GM12878 (cell line): ENCODE measurements around the gene LSM14A.

Source experiments
- ESRRA ChIP-seq: IDR thresholded peaks from 2 replicates; pipeline ENCODE4 v1.6.1; 2012; ENCODE audit warnings: mild to moderate bottlenecking, low read length, improper control_type of control experiment
- HDAC6 ChIP-seq: fragments of 200-600 bp; sonication (generic); IDR thresholded peaks from one replicate; pipeline ENCODE4 v1.8.0; 2017; ENCODE audit warnings: antibody characterized with exemption; ENCODE audit not compliant: unreplicated experiment
- JUNB ChIP-seq: IDR thresholded peaks from 2 replicates; pipeline ENCODE4 v1.6.1; 2016; ENCODE audit warnings: antibody characterized with exemption, mild to moderate bottlenecking
- SIX5 ChIP-seq: IDR thresholded peaks from 2 replicates; pipeline ENCODE4 v1.6.1; 2011; ENCODE audit warnings: mild to moderate bottlenecking, low read depth, low read length, moderate library complexity; ENCODE audit not compliant: severe bottlenecking
- YY1 ChIP-seq: IDR thresholded peaks from 2 replicates; pipeline ENCODE4 v1.6.1; 2011; ENCODE audit warnings: low read depth, mild to moderate bottlenecking, low read length
- ZBED1 ChIP-seq: IDR thresholded peaks from 2 replicates; pipeline ENCODE4 v1.6.1; 2016; ENCODE audit warnings: borderline replicate concordance
- TF ChIP-seq, protein P1 (sequence below), 3 experiments: IDR thresholded peaks in 2 of 3; conservative IDR thresholded peaks in 1 of 3; 2 replicates each; pipeline ENCODE4 v1.5.1; 2011; ENCODE audit warnings: low read depth in 3 of 3, low read length in 3 of 3, mild to moderate bottlenecking in 3 of 3, control low read depth in 2 of 3, moderate library complexity in 2 of 3, inconsistent platforms in 1 of 3, mixed read lengths in 1 of 3; ENCODE audit not compliant: control insufficient read depth in 2 of 3, insufficient read depth in 1 of 3; ENCODE audit errors: extremely low read depth in 1 of 3
- TF ChIP-seq, protein P2 (sequence below): IDR thresholded peaks from 2 replicates; pipeline ENCODE4 v1.6.1; 2012; ENCODE audit warnings: low read depth, low read length, improper control_type of control experiment
- TF ChIP-seq, protein P3 (sequence below): IDR thresholded peaks from 2 replicates; pipeline ENCODE4 v1.6.1; 2011; ENCODE audit warnings: borderline replicate concordance, low read depth, mild to moderate bottlenecking, moderate library complexity, mixed read lengths, low read length; ENCODE audit not compliant: insufficient read depth; ENCODE audit errors: extremely low read length

DNA sequence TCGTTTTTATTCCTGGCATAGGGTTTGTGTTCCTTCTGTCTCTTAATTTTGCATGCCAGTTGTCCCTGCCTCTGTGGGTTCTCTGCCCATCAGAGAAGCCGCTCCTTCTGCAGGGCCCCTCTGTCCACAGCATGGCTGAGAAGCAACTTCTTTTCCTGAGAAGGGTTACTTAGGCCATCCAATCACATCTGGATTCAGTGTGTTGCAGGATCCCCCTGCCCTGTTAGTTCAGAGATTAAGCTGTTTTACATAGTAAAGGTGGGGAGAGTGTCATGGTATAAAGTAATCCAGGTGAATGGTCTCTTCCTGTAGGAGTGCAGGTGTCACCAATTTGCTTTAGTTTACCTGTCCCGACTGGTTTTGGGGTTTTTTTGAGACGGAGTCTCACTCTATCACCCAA, 59.1 kb downstream of the LSM14A start:
- TF ChIP-seq YY1, result no peak
- TF ChIP-seq ZBED1, result no peak
- TF ChIP-seq JUNB, result no peak
- TF ChIP-seq, protein P1, sequence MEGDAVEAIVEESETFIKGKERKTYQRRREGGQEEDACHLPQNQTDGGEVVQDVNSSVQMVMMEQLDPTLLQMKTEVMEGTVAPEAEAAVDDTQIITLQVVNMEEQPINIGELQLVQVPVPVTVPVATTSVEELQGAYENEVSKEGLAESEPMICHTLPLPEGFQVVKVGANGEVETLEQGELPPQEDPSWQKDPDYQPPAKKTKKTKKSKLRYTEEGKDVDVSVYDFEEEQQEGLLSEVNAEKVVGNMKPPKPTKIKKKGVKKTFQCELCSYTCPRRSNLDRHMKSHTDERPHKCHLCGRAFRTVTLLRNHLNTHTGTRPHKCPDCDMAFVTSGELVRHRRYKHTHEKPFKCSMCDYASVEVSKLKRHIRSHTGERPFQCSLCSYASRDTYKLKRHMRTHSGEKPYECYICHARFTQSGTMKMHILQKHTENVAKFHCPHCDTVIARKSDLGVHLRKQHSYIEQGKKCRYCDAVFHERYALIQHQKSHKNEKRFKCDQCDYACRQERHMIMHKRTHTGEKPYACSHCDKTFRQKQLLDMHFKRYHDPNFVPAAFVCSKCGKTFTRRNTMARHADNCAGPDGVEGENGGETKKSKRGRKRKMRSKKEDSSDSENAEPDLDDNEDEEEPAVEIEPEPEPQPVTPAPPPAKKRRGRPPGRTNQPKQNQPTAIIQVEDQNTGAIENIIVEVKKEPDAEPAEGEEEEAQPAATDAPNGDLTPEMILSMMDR (IDR thresholded peaks at IDR 0.05 in 2 of 3, conservative IDR thresholded peaks at IDR 0.05 in 1 of 3; ENCODE audit: control insufficient read depth in 2 of 3, extremely low read depth in 1 of 3, insufficient read depth in 1 of 3, low read depth in 3 of 3, low read length in 3 of 3), result no peak
- TF ChIP-seq SIX5, result no peak
- no peak for TF ChIP-seq ESRRA
- TF ChIP-seq, protein P2, sequence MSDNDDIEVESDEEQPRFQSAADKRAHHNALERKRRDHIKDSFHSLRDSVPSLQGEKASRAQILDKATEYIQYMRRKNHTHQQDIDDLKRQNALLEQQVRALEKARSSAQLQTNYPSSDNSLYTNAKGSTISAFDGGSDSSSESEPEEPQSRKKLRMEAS, result no peak
- no peak for TF ChIP-seq HDAC6
- TF ChIP-seq, protein P3, sequence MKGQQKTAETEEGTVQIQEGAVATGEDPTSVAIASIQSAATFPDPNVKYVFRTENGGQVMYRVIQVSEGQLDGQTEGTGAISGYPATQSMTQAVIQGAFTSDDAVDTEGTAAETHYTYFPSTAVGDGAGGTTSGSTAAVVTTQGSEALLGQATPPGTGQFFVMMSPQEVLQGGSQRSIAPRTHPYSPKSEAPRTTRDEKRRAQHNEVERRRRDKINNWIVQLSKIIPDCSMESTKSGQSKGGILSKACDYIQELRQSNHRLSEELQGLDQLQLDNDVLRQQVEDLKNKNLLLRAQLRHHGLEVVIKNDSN, result no peak
